A549 (cell line): ENCODE data around the gene SLIT3. TPM values are rescaled to one million over a fixed set of nuclear protein-coding genes. Genes with fewer than 3 reads are reported as not detected.

Experiments used
- ATAC-seq, 2 experiments: fragments of 200-7000 bp in 1 of 2; fragments of >200 bp in 1 of 2; cut with Nextera tagmentation in 1 of 2; cut with Tn5 transposase in 1 of 2; 3 replicates each; pipeline versions ENCODE4 v1.8.0 to v1.9.1; 2018 to 2020; ENCODE audit warnings: mild to moderate bottlenecking in 1 of 2, moderate library complexity in 1 of 2
- CTCF ChIA-PET: fragments of 300-600 bp; sonication (Branson Sonifier 250); formaldehyde crosslinking; extraction: SDS; loops from one replicate; lab custom pipeline; 2021; ENCODE audit warnings: antibody characterized with exemption, inconsistent platforms; lab: Yijun Ruan, JAX
- POLR2A ChIA-PET: fragments of 350-600 bp; formaldehyde crosslinking; extraction: SDS; loops from one replicate; lab custom pipeline; 2021; ENCODE audit warnings: antibody characterized with exemption, inconsistent platforms; lab: Yijun Ruan, JAX
- DNase-seq, 2 experiments: peaks; one replicate each; pipeline versions ENCODE4 v3.0.0 to v3.0.0-alpha.2; 2011 to 2016; ENCODE audit warnings: low read depth in 1 of 2, low spot score in 1 of 2
- FAIRE-seq: peaks from 2 replicates; lab custom pipeline; 2011; peaks lifted over from hg19 to GRCh38; lab: Jason Lieb, UNC
- H3K27ac ChIP-seq, 2 experiments: fragments of >200 bp; sonication (Bioruptor Twin); formaldehyde crosslinking; 3 replicates each; pipeline ENCODE4 v1.5.1; 2016 to 2017
- H3K4me1 ChIP-seq: fragments of >200 bp; sonication (Bioruptor Twin); formaldehyde crosslinking; 3 replicates; pipeline ENCODE4 v1.6.1; 2016
- H3K4me2 ChIP-seq: fragments of >200 bp; sonication (Bioruptor Twin); formaldehyde crosslinking; 3 replicates; pipeline ENCODE4 v1.6.1; 2016
- H3K4me3 ChIP-seq: fragments of >200 bp; sonication (Bioruptor Twin); formaldehyde crosslinking; 3 replicates; pipeline ENCODE4 v1.5.1; 2016
- H3K9me3 ChIP-seq: fragments of >200 bp; sonication (Bioruptor Twin); formaldehyde crosslinking; 3 replicates; pipeline ENCODE4 v1.6.1; 2016
- ATOH8 ChIP-seq: fragments of 250-450 bp; sonication (Bioruptor Pico); IDR thresholded peaks from 2 replicates; pipeline ENCODE4 v1.5.0; 2020; ENCODE audit warnings: low read depth, mild to moderate bottlenecking, moderate library complexity
- CBX2 ChIP-seq: fragments of 200-600 bp; sonication (generic); IDR thresholded peaks from 2 replicates; pipeline ENCODE4 v1.6.1; 2016; ENCODE audit warnings: low read depth, mild to moderate bottlenecking, borderline replicate concordance
- CBX8 ChIP-seq: fragments of 200-600 bp; sonication (generic); IDR thresholded peaks from 2 replicates; pipeline ENCODE4 v1.6.1; 2016
- CHD2 ChIP-seq: fragments of 150-350 bp; IDR thresholded peaks from 2 replicates; pipeline ENCODE4 v1.6.1; 2014; ENCODE audit warnings: low read length; ENCODE audit not compliant: partially characterized antibody
- CTCF ChIP-seq: fragments of >200 bp; sonication (Bioruptor Twin); formaldehyde crosslinking; IDR thresholded peaks from 3 replicates; pipeline ENCODE4 v1.5.1; 2016
- E2F6 ChIP-seq: IDR thresholded peaks from 2 replicates; pipeline ENCODE4 v1.6.1; 2012; ENCODE audit warnings: low read depth, borderline replicate concordance
- FOSB ChIP-seq: fragments of 250-450 bp; sonication (Bioruptor Pico); IDR thresholded peaks from 2 replicates; pipeline ENCODE4 v1.5.0; 2020; ENCODE audit warnings: mild to moderate bottlenecking, moderate library complexity
- FOXS1 ChIP-seq: fragments of 250-450 bp; sonication (Bioruptor Pico); IDR thresholded peaks from 2 replicates; pipeline ENCODE4 v1.5.0; 2020; ENCODE audit warnings: mild to moderate bottlenecking, moderate library complexity
- HDAC2 ChIP-seq: fragments of 200-600 bp; sonication (generic); IDR thresholded peaks from 2 replicates; pipeline ENCODE4 v1.6.1; 2016
- HOXB13 ChIP-seq: fragments of 250-450 bp; sonication (Bioruptor Pico); IDR thresholded peaks from 2 replicates; pipeline ENCODE4 v1.5.0; 2020; ENCODE audit warnings: low read depth, mild to moderate bottlenecking, moderate library complexity
- HOXB5 ChIP-seq: fragments of 250-450 bp; sonication (Bioruptor Pico); IDR thresholded peaks from 2 replicates; pipeline ENCODE4 v1.5.0; 2020; ENCODE audit warnings: mild to moderate bottlenecking, moderate library complexity
- JUNB ChIP-seq: fragments of >200 bp; sonication (Bioruptor Twin); formaldehyde crosslinking; IDR thresholded peaks from 2 replicates; pipeline ENCODE4 v1.6.1; 2016
- KDM1A ChIP-seq: fragments of 200-600 bp; sonication (generic); IDR thresholded peaks from 2 replicates; pipeline ENCODE4 v1.6.1; 2016; ENCODE audit warnings: low read depth, mild to moderate bottlenecking
- KDM5A ChIP-seq: fragments of 200-600 bp; sonication (generic); IDR thresholded peaks from 2 replicates; pipeline ENCODE4 v1.6.1; 2016; ENCODE audit warnings: antibody characterized with exemption, mild to moderate bottlenecking
- MAFK ChIP-seq: fragments of 450-650 bp; IDR thresholded peaks from 2 replicates; pipeline ENCODE4 v1.6.1; 2014; ENCODE audit not compliant: partially characterized antibody
- MYC ChIP-seq: IDR thresholded peaks from 2 replicates; pipeline ENCODE4 v1.6.1; 2012; ENCODE audit warnings: mild to moderate bottlenecking, inconsistent platforms, low read length, improper control_type of control experiment, borderline replicate concordance
- PBX3 ChIP-seq: IDR thresholded peaks from 2 replicates; pipeline ENCODE4 v1.6.1; 2012
- PHF8 ChIP-seq: fragments of 200-600 bp; sonication (generic); IDR thresholded peaks from 2 replicates; pipeline ENCODE4 v1.6.1; 2016; ENCODE audit warnings: low read depth, mild to moderate bottlenecking, antibody characterized with exemption, moderate library complexity, borderline replicate concordance
- POLR2AphosphoS2 ChIP-seq: conservative IDR thresholded peaks from 2 replicates; pipeline ENCODE4 v1.6.1; 2012; ENCODE audit warnings: low read length, improper control_type of control experiment, inconsistent platforms
- RAD21 ChIP-seq, 2 experiments: fragments of >200 bp in 1 of 2; sonication (Bioruptor Twin) in 1 of 2; formaldehyde crosslinking in 1 of 2; IDR thresholded peaks in 1 of 2; conservative IDR thresholded peaks in 1 of 2; 2 replicates in 1 of 2; 3 replicates in 1 of 2; pipeline ENCODE4 v1.6.1; 2012 to 2018; ENCODE audit warnings: inconsistent platforms in 1 of 2
- RCOR1 ChIP-seq: fragments of 150-350 bp; IDR thresholded peaks from 2 replicates; pipeline ENCODE4 v1.6.1; 2014; ENCODE audit warnings: antibody characterized with exemption, low read length, low read depth
- RFX5 ChIP-seq: fragments of 450-650 bp; IDR thresholded peaks from 2 replicates; pipeline ENCODE4 v1.7.1; 2014; ENCODE audit warnings: antibody characterized with exemption, mild to moderate bottlenecking, moderate library complexity
- SMC3 ChIP-seq: fragments of >200 bp; sonication (Bioruptor Twin); formaldehyde crosslinking; IDR thresholded peaks from 3 replicates; pipeline ENCODE4 v1.6.1; 2018; ENCODE audit warnings: inconsistent platforms
- SREBF2 ChIP-seq: fragments of 450-650 bp; IDR thresholded peaks from 2 replicates; pipeline ENCODE4 v1.6.1; 2014; ENCODE audit warnings: mild to moderate bottlenecking, moderate library complexity
- TFCP2L1 ChIP-seq: fragments of 250-450 bp; sonication (Bioruptor Pico); IDR thresholded peaks from 2 replicates; pipeline ENCODE4 v1.5.0; 2021; ENCODE audit warnings: mild to moderate bottlenecking
- ZFP36 ChIP-seq: fragments of 450-650 bp; IDR thresholded peaks from 2 replicates; pipeline ENCODE4 v1.6.1; 2014; ENCODE audit warnings: borderline replicate concordance; ENCODE audit not compliant: partially characterized antibody
- ZNF302 ChIP-seq: fragments of 250-450 bp; sonication (Bioruptor Pico); IDR thresholded peaks from 2 replicates; pipeline ENCODE4 v1.9.0; 2021; ENCODE audit warnings: inconsistent platforms, mild to moderate bottlenecking, moderate library complexity
- WGBS: methylation state at CpG from one replicate; pipeline ENCODE4 v1.1.6; 2017; ENCODE audit errors: missing lambda C conversion rate; 5-methylcytosine and 5-hydroxymethylcytosine counted together
- polyA plus RNA-seq, 4 experiments: library from polyadenylated mRNA; depleted of rRNA in 3 of 4; stranded (reverse); fragments of >200 nt; fragmentation: RNase III in 1 of 4; extraction: RNeasy Plus Mini Kit Qiagen cat#74134 plus additional on column Dnase treatment in 1 of 4; gene quantifications; 2 replicates in 3 of 4; 3 replicates in 1 of 4; pipeline ENCODE4 v1.2.3, GENCODE V29; 2011 to 2017
- TF ChIP-seq, protein P1 (sequence below): fragments of 150-350 bp; IDR thresholded peaks from 2 replicates; pipeline ENCODE4 v1.6.1; 2014; ENCODE audit warnings: low read depth, mild to moderate bottlenecking, low read length
- TF ChIP-seq, protein P2 (sequence below): IDR thresholded peaks from 2 replicates; pipeline ENCODE4 v1.6.1; 2012

SLIT3 gene
- polyA plus RNA-seq, 2 of the 4 experiments (the other 2 are of a cell fraction) = 12.7 to 22.9 TPM

- Histone ChIP-seq H3K4me1 (peaks cover 12% of the 10 kb centered on the region), H3K4me3 (no peak overlapping the region), H3K27ac (peak overlapping the region in 1 of 2 experiments; percentile 47; a peak in 3 of 6 replicates), H3K4me2 (no peak overlapping the region)
- FAIRE-seq (no peak), DNase-seq (no peak)
- TF ChIP-seq FOXS1 (CRISPR knock-in tag) = no peak
- no peak for TF ChIP-seq RAD21 (conservative IDR thresholded peaks at IDR 0.05 in 1 of 2, IDR thresholded peaks at IDR 0.05 in 1 of 2)
- no peak for TF ChIP-seq SREBF2
- TF ChIP-seq SMC3 = no peak
- TF ChIP-seq PBX3 = no peak
- TF ChIP-seq, all 56 proteins: peak for 0
- peaks cover 4% of the 10 kb centered on the region for H3K9me3 ChIP-seq
- WGBS = 89% methylated on average over 3 of the region's 3 CpGs
- POLR2A ChIA-PET = no interaction called here
- CTCF ChIA-PET = no interaction called here
- no peak for ATAC-seq
Measured at GRCh38 chr5:169344629-169345028, 43.7 kb upstream of the SLIT3 start.

- DNase-seq = no peak
- ChIA-PET CTCF (interaction anchor here (1.0 to 1.3 kb wide), 2 partner anchors 36 to 42 kb away, joined by 3 to 4 read pairs; partner anchors contain the start of gene SLIT3), POLR2A (no interaction called here)
- no peak for ATAC-seq
- peaks cover 3% of the 10 kb centered on the region; the same call in 2 of the 3 replicates for H3K4me1 ChIP-seq
- no peak for TF ChIP-seq CBX8
- TF ChIP-seq, protein P1, sequence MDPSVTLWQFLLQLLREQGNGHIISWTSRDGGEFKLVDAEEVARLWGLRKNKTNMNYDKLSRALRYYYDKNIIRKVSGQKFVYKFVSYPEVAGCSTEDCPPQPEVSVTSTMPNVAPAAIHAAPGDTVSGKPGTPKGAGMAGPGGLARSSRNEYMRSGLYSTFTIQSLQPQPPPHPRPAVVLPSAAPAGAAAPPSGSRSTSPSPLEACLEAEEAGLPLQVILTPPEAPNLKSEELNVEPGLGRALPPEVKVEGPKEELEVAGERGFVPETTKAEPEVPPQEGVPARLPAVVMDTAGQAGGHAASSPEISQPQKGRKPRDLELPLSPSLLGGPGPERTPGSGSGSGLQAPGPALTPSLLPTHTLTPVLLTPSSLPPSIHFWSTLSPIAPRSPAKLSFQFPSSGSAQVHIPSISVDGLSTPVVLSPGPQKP = no peak
- no peak for TF ChIP-seq CTCF
- no peak for TF ChIP-seq POLR2AphosphoS2
- TF ChIP-seq RCOR1 = no peak
- TF ChIP-seq ZNF302 = no peak
- TF ChIP-seq HDAC2 = no peak
- TF ChIP-seq, protein P2, sequence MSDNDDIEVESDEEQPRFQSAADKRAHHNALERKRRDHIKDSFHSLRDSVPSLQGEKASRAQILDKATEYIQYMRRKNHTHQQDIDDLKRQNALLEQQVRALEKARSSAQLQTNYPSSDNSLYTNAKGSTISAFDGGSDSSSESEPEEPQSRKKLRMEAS = no peak
- TF ChIP-seq HOXB5 (CRISPR knock-in tag) = no peak
- TF ChIP-seq JUNB = no peak
- no peak for TF ChIP-seq CHD2
- TF ChIP-seq TFCP2L1 (CRISPR knock-in tag) = no peak
- TF ChIP-seq RFX5 = no peak
- TF ChIP-seq KDM1A = no peak
- TF ChIP-seq PHF8 = no peak
- TF ChIP-seq, all 56 proteins: peak for 0
- FAIRE-seq = no peak
- peak overlapping the region in 1 of 2 experiments; percentile 2; a peak in 1 of 6 replicates for H3K27ac ChIP-seq
- peaks cover 4% of the 10 kb centered on the region for H3K9me3 ChIP-seq
- no peak overlapping the region for H3K4me2 ChIP-seq
- H3K4me3 ChIP-seq = no peak overlapping the region
Measured at GRCh38 chr5:169343766-169344165, 42.8 kb upstream of the SLIT3 start.

- ATAC-seq (no peak), FAIRE-seq (no peak), DNase-seq (no peak)
- Histone ChIP-seq H3K4me3 (no peak overlapping the region), H3K4me1 (no peaks in the 10 kb centered on the region), H3K9me3 (no peaks in the 10 kb centered on the region), H3K4me2 (no peak overlapping the region), H3K27ac (peak overlapping the region in 1 of 2 experiments; percentile 41; a peak in 3 of 6 replicates)
- ChIA-PET POLR2A (no interaction called here), CTCF (no interaction called here)
- TF ChIP-seq ATOH8 (CRISPR knock-in tag) (no peak), E2F6 (no peak), KDM5A (no peak), FOSB (CRISPR knock-in tag) (no peak), PHF8 (no peak), SMC3 (no peak), RCOR1 (no peak), CBX2 (no peak), SREBF2 (no peak), ZFP36 (no peak), MAFK (no peak), HOXB13 (no peak), POLR2AphosphoS2 (no peak), HOXB5 (CRISPR knock-in tag) (no peak), MYC (no peak)
Measured at GRCh38 chr5:169341556-169341955, 40.6 kb upstream of the SLIT3 start.
